K562 (cell line): ENCODE measurements around the gene ANAPC5.

ENCODE experiments used
- BCL6 ChIP-seq: fragments of 250-450 bp; sonication (Bioruptor Pico); IDR thresholded peaks from 2 replicates; pipeline ENCODE4 v1.4.0; 2020
- ETV5 ChIP-seq: sonication (generic); formaldehyde crosslinking; IDR thresholded peaks from 2 replicates; pipeline ENCODE4 v1.4.0; 2020; ENCODE audit warnings: low read depth, mild to moderate bottlenecking, missing genetic modification reagents
- EZH2 ChIP-seq: IDR thresholded peaks from 2 replicates; pipeline ENCODE4 v1.6.1; 2012; ENCODE audit warnings: low read depth, mild to moderate bottlenecking, inconsistent platforms, low read length, borderline replicate concordance
- POLR2AphosphoS5 ChIP-seq: IDR thresholded peaks from 2 replicates; pipeline ENCODE4 v1.6.1; 2011; ENCODE audit warnings: mild to moderate bottlenecking, low read depth, low read length, moderate library complexity; ENCODE audit not compliant: control insufficient read depth, insufficient read depth
- RFX1 ChIP-seq: fragments of 450-650 bp; IDR thresholded peaks from 2 replicates; pipeline ENCODE4 v1.6.1; 2016; ENCODE audit warnings: mild to moderate bottlenecking, moderate library complexity
- SPI1 ChIP-seq: IDR thresholded peaks from 2 replicates; pipeline ENCODE4 v1.6.1; 2011; ENCODE audit warnings: low read depth, low read length, control low read depth, borderline replicate concordance
- TARDBP ChIP-seq: fragments of 450-650 bp; IDR thresholded peaks from 2 replicates; pipeline ENCODE4 v1.6.1; 2016
- TF ChIP-seq, protein P1 (sequence below): fragments of 450-650 bp; IDR thresholded peaks from 2 replicates; pipeline ENCODE4 v1.6.1; 2016; ENCODE audit warnings: missing biosample characterization, missing genetic modification characterization
- TF ChIP-seq, protein P2 (sequence below), 3 experiments: IDR thresholded peaks in 2 of 3; conservative IDR thresholded peaks in 1 of 3; 2 replicates each; pipeline ENCODE4 v1.5.1; 2011 to 2012; ENCODE audit warnings: low read length in 3 of 3, mild to moderate bottlenecking in 3 of 3, control low read depth in 2 of 3, improper control_type of control experiment in 1 of 3, inconsistent platforms in 1 of 3, low read depth in 1 of 3, mixed read lengths in 1 of 3, moderate library complexity in 1 of 3; ENCODE audit not compliant: insufficient read depth in 2 of 3
- TF ChIP-seq, protein P3 (sequence below): sonication (generic); formaldehyde crosslinking; IDR thresholded peaks from 2 replicates; pipeline ENCODE4 v1.8.0; 2023; ENCODE audit warnings: mild to moderate bottlenecking, missing genetic modification reagents

DNA sequence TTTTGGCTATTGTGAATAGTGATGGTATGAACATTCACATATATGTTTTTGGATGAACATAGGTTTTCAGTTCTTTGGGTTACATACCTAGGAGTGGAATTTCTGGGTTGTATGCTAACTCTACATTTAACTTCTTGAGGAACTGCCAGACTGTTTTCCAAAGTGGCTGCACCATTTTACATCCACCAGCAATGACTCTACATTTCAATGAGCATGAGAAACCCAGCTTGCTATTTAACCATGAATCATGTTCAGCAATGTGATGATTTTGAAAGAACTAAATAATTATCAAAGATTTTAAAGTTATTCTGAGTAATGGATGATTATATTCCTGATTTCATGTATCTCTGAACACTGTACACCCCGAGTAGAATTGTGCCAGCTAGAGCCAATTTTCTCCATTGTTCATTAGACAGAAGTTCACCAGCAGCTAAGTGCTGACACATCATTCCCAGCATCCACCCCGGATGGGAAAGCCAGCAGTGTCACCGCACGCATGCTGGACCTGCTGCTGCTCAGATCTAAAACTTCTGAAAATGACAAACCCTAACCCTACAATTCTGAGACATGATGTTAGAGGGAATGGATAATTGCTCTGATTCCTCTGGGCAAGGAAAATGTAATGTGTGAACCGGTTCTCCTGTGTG, 13.3 kb upstream of the ANAPC5 start:
- TF ChIP-seq, protein P1, sequence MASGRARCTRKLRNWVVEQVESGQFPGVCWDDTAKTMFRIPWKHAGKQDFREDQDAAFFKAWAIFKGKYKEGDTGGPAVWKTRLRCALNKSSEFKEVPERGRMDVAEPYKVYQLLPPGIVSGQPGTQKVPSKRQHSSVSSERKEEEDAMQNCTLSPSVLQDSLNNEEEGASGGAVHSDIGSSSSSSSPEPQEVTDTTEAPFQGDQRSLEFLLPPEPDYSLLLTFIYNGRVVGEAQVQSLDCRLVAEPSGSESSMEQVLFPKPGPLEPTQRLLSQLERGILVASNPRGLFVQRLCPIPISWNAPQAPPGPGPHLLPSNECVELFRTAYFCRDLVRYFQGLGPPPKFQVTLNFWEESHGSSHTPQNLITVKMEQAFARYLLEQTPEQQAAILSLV = no peak
- no peak for TF ChIP-seq EZH2
- no peak for TF ChIP-seq ETV5
- TF ChIP-seq, protein P2, sequence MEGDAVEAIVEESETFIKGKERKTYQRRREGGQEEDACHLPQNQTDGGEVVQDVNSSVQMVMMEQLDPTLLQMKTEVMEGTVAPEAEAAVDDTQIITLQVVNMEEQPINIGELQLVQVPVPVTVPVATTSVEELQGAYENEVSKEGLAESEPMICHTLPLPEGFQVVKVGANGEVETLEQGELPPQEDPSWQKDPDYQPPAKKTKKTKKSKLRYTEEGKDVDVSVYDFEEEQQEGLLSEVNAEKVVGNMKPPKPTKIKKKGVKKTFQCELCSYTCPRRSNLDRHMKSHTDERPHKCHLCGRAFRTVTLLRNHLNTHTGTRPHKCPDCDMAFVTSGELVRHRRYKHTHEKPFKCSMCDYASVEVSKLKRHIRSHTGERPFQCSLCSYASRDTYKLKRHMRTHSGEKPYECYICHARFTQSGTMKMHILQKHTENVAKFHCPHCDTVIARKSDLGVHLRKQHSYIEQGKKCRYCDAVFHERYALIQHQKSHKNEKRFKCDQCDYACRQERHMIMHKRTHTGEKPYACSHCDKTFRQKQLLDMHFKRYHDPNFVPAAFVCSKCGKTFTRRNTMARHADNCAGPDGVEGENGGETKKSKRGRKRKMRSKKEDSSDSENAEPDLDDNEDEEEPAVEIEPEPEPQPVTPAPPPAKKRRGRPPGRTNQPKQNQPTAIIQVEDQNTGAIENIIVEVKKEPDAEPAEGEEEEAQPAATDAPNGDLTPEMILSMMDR (IDR thresholded peaks at IDR 0.05 in 2 of 3, conservative IDR thresholded peaks at IDR 0.05 in 1 of 3; ENCODE audit: insufficient read depth in 2 of 3, low read depth in 1 of 3, low read length in 3 of 3) = no peak
- TF ChIP-seq POLR2AphosphoS5 = no peak
- TF ChIP-seq, protein P3, sequence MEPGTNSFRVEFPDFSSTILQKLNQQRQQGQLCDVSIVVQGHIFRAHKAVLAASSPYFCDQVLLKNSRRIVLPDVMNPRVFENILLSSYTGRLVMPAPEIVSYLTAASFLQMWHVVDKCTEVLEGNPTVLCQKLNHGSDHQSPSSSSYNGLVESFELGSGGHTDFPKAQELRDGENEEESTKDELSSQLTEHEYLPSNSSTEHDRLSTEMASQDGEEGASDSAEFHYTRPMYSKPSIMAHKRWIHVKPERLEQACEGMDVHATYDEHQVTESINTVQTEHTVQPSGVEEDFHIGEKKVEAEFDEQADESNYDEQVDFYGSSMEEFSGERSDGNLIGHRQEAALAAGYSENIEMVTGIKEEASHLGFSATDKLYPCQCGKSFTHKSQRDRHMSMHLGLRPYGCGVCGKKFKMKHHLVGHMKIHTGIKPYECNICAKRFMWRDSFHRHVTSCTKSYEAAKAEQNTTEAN (CRISPR knock-in tag) = no peak
- no peak for TF ChIP-seq BCL6 (CRISPR knock-in tag)
- no peak for TF ChIP-seq RFX1
- TF ChIP-seq SPI1 = no peak
- no peak for TF ChIP-seq TARDBP
